ENCODE results near the gene RPL38.

Gene RPL38

DNA sequence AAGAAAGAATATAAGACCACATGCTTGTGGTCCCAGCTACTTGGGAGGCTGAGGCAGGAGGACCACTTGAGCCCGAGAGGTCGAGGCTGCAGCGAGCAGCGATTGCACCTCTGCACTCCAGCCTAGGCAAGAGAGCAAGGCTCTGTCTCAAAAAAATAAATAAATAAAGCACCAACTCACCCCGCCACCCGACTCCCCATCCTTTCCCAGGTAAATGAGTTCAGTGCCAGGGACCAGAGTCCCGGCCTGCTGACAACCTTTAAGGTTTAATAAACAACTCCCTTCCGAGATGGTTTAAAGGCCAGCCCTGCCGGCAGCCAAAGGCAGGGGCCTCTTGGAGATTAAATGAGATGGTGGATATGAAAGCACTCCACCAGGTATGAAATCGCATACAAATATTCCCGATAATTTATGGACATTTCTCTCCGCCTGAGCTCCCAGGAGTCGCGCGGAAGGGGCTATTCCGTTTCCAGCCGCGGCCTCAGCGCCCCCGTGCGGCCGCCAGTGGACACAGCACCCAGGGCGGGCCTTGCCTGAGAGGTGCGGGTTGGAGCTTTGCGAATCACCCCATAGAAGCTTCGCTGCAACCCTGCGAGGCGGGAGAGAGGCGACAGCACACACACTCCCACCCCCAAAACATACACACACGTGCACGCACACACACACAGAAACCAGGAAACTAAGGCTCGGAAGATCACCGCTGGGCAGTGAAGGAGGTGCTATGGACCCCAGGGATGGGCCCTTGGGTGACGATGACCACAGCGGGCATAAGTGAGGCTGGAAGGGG is 4.0 kb upstream of the RPL38 start:
- TF ChIP-seq, protein P1, sequence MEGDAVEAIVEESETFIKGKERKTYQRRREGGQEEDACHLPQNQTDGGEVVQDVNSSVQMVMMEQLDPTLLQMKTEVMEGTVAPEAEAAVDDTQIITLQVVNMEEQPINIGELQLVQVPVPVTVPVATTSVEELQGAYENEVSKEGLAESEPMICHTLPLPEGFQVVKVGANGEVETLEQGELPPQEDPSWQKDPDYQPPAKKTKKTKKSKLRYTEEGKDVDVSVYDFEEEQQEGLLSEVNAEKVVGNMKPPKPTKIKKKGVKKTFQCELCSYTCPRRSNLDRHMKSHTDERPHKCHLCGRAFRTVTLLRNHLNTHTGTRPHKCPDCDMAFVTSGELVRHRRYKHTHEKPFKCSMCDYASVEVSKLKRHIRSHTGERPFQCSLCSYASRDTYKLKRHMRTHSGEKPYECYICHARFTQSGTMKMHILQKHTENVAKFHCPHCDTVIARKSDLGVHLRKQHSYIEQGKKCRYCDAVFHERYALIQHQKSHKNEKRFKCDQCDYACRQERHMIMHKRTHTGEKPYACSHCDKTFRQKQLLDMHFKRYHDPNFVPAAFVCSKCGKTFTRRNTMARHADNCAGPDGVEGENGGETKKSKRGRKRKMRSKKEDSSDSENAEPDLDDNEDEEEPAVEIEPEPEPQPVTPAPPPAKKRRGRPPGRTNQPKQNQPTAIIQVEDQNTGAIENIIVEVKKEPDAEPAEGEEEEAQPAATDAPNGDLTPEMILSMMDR (conservative IDR thresholded peaks at IDR 0.05; ENCODE audit: low read depth, low read length): peak; percentile 99
- H3K4me3 ChIP-seq (ENCODE audit: low read length): no peak overlapping the region
- no peak for DNase-seq (ENCODE audit: low read depth)

DNA sequence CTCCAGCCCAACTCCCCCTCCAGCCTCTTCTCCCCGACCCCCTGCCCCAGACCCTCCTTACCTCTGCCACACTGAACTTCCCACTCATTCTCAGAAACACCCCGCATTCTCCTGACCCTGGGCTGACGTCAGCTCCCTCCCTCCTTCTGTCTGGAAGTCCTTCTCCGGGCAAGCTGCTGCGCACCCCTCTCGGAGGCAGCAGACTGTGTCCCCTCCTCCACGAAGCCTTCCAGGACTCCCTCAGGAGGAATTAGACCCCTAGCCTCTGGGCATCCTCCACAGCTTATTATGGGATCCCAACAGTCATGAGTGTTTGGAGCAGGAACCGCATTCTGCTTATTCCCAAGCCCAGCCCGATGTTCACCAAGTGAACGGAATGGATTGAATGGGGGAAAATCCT is 3.4 kb upstream of the RPL38 start:
- TF ChIP-seq, protein P1 (conservative IDR thresholded peaks at IDR 0.05; ENCODE audit: low read depth, low read length): no peak
- DNase-seq (ENCODE audit: low read depth): no peak
- no peak overlapping the region for H3K4me3 ChIP-seq (ENCODE audit: low read length)

DNA sequence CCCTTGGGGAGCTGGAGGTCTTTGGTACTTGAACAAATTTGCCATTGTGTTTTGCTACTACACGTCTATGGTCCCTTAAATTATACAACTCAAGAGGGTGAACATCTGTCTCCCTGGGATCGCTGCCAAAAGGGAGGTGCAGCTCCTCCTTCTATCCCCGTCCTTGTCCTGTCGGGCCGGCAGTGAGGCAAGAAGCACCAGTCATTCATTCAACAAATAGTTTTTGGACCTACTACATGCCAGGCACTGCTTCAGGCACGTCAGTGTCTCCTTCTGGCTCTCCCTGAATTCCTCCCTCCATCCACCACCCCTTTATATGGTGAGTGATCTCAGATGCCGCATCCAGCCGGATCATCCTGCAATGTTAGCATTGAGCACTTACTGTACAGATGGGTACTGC is 2.2 kb upstream of the RPL38 start:
- no peak for DNase-seq (ENCODE audit: low read depth)
- H3K4me3 ChIP-seq (ENCODE audit: low read length): no peak overlapping the region
- TF ChIP-seq, protein P1 (conservative IDR thresholded peaks at IDR 0.05; ENCODE audit: low read depth, low read length): no peak

DNA sequence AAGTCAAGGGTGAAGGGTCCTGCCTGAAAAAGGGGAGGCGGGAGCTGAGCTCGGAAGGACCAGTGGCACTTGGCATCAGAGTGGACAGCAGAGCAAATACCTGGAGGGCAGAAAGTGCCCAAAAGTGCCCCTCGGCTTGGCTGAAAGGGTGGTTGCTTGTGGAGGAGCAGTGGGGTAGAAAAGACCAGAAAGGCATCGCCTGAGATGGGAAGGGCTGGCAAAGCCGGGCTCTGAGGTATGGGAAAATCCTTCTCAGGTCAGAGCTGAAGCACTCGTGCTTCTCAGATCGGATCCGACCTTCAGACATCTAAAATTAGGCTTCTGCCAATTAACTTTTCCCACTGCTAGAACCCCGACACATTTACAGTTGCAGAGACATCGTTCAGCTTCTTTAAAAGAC is 1.5 kb upstream of the RPL38 start:
- TF ChIP-seq, protein P1 (conservative IDR thresholded peaks at IDR 0.05; ENCODE audit: low read depth, low read length): no peak

DNA sequence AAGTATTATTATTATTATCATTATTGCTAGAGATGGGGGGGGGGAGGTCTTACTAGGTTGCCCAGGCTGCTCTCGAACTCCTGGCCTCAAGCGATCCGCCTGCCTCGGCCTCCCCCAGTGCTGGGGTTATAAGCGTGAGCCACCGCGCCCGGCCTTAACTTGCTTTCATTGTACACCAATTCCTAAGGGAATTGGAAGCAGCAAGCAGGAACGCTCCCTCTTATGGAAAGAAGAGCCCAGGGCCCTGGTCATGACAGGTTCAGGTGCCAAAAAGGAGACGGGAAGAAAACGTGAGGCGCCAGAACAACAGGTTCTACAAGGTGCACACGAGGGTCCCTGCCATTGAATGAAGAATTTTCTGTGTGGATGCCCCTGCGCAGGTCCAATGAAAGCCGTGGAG is 540 bp upstream of the RPL38 start:
- TF ChIP-seq, protein P1 (conservative IDR thresholded peaks at IDR 0.05; ENCODE audit: low read depth, low read length): no peak
- H3K4me3 ChIP-seq (ENCODE audit: low read length): no peak overlapping the region
- DNase-seq (ENCODE audit: low read depth): no peak

More for the DNA sequence above, 1.5 kb upstream of the RPL38 start:
- no peak for DNase-seq (ENCODE audit: low read depth)
- no peak overlapping the region for H3K4me3 ChIP-seq (ENCODE audit: low read length)

DNA sequence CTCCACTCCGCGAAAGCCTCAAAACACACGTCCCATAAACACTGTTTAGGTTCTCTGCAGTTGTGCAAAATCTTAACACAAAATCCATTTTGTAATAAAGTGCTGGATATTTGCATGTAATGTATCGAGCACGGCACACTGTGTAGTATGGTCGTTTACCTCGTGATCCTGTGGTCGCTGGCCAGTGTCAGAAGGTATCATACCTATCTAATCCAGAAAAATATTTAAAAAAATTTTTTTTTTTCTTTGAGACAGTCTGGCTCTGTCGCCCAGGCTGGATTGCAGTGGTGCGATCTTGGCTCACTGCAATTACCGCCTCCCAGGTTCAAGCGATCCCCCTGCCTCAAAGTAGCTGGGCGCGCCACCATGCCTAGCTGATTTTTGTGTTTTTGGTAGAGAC is 996 bp downstream of the RPL38 start:
- TF ChIP-seq, protein P1 (conservative IDR thresholded peaks at IDR 0.05; ENCODE audit: low read depth, low read length): no peak
- DNase-seq (ENCODE audit: low read depth): no peak
- H3K4me3 ChIP-seq (ENCODE audit: low read length): peak overlapping the region; percentile 99

DNA sequence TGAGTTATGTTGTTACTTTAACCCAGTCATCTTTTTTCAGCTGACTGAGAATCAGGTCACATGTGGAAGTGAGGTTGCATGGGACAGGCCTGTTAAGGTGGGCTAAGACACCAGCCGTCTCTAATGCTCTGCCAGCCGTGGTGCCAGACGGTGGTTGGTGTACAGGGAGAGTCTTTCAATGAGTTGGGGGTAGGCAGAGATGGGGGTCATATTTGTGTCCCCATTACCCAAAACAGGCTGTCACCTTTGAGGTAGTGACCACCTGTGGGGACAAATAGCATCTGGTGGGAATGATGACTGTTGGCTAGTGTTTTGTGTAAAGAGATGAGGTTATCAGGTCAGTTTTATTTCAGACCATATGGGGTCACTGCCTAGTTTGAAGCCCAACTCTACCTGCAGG is 1.8 kb downstream of the RPL38 start:
- TF ChIP-seq, protein P1 (conservative IDR thresholded peaks at IDR 0.05; ENCODE audit: low read depth, low read length): no peak
- H3K4me3 ChIP-seq (ENCODE audit: low read length): peak overlapping the region; percentile 99
- no peak for DNase-seq (ENCODE audit: low read depth)
